Sigmoid colon (tissue), 4 donors: ENCODE results near the gene CTR9.

Experiments
- POLR2AphosphoS5 ChIP-seq, 4 donors: sonication (generic); formaldehyde crosslinking; IDR thresholded peaks; one replicate each; pipeline ENCODE4 v1.6.1; 2017; ENCODE audit warnings: antibody characterized with exemption in 4 of 4
- TF ChIP-seq, protein P1 (sequence below), 4 experiments: fragments of 450-650 bp in 3 of 4; fragments of 200-600 bp in 1 of 4; IDR thresholded peaks; one replicate each; pipeline ENCODE4 v1.5.1; 2016 to 2019; ENCODE audit warnings: antibody characterized with exemption in 4 of 4, mild to moderate bottlenecking in 3 of 4, moderate library complexity in 2 of 4

DNA sequence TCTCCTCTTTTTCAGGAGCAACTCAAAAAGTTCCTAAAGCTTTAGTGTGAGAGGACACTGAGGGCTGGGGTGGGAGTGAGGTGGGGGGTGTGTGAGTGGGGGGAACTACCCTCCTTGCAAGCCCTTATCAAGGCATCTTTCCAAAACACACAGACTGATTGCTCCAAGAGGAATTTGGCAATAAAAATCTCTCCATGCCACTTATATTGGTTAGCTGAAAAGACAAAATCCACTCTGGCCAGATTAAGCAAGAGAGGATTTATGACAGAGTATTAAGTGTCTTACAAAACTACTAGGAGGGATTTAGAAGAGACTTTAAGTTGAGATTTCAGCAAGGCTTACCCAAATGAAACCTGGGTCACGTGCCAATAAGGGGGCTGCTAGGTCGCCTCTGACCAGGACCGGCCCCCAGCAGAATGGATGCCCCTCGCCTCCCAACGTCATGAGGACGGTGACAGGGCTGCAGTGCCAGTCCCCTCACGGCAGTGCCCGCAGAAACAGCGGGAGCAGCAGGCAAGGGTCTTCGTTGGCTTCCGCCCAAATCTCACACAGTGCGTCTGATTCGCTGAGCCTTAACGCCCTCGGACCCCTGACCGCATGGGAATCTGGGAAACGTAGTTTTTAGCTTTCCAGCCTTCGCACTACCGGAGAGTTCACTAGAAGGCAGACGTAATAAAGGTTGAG, 22.1 kb upstream of the CTR9 start:
- TF ChIP-seq, protein P1, sequence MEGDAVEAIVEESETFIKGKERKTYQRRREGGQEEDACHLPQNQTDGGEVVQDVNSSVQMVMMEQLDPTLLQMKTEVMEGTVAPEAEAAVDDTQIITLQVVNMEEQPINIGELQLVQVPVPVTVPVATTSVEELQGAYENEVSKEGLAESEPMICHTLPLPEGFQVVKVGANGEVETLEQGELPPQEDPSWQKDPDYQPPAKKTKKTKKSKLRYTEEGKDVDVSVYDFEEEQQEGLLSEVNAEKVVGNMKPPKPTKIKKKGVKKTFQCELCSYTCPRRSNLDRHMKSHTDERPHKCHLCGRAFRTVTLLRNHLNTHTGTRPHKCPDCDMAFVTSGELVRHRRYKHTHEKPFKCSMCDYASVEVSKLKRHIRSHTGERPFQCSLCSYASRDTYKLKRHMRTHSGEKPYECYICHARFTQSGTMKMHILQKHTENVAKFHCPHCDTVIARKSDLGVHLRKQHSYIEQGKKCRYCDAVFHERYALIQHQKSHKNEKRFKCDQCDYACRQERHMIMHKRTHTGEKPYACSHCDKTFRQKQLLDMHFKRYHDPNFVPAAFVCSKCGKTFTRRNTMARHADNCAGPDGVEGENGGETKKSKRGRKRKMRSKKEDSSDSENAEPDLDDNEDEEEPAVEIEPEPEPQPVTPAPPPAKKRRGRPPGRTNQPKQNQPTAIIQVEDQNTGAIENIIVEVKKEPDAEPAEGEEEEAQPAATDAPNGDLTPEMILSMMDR (IDR thresholded peaks at IDR 0.05), result no peak
- no peak for TF ChIP-seq POLR2AphosphoS5 (IDR thresholded peaks at IDR 0.05)
